Caco-2 (cell line): ENCODE measurements around the gene PDE4D. TPM values are rescaled to one million over a fixed set of nuclear protein-coding genes. Genes with fewer than 3 reads are reported as not detected.

Experiments
- BruUV-seq: library from RNA; stranded (reverse); fragments of 400-500 nt; replicated peaks from 2 replicates; lab custom pipeline; 2021; lab: Mats Ljungman, UMichigan
- CTCF ChIA-PET: fragments of 300-600 bp; sonication (Branson Sonifier 250); formaldehyde crosslinking; loops from one replicate; lab custom pipeline; 2022; ENCODE audit warnings: antibody characterized with exemption; lab: Charles Lee
- POLR2A ChIA-PET: fragments of 300-600 bp; sonication (Branson Sonifier 250); formaldehyde crosslinking; loops from one replicate; lab custom pipeline; 2022; ENCODE audit warnings: antibody characterized with exemption; lab: Charles Lee
- DNase-seq, 2 experiments: peaks; one replicate each; pipeline versions ENCODE4 v3.0.0 to v3.0.0-alpha.2; 2020 to 2022
- H3K27me3 ChIP-seq: replicated peaks from 2 replicates; pipeline ENCODE4 v1.6.0; 2011; ENCODE audit warnings: low read length; ENCODE audit not compliant: control insufficient read depth, insufficient read depth
- H3K36me3 ChIP-seq: 2 replicates; pipeline ENCODE4 v1.5.1; 2011; ENCODE audit warnings: low read length; ENCODE audit not compliant: control insufficient read depth, insufficient read depth
- H3K4me1 ChIP-seq: fragments of 250-450 bp; sonication (Bioruptor Pico); 2 replicates; pipeline ENCODE4 v1.5.1; 2020; ENCODE audit warnings: mild to moderate bottlenecking
- H3K4me3 ChIP-seq: 2 replicates; pipeline ENCODE4 v1.5.1; 2011; ENCODE audit warnings: low read depth, mild to moderate bottlenecking, control low read depth, low read length
- H3K9me3 ChIP-seq: fragments of 250-450 bp; sonication (Bioruptor Pico); 2 replicates; pipeline ENCODE4 v1.5.1; 2020; ENCODE audit warnings: mild to moderate bottlenecking, moderate library complexity
- H3K27ac Mint-ChIP-seq: one replicate; pipeline ENCODE4 v1.8.0; 2022; ENCODE audit warnings: mixed read lengths; ENCODE audit not compliant: unreplicated experiment
- H3K27me3 Mint-ChIP-seq: one replicate; pipeline ENCODE4 v1.8.0; 2022; ENCODE audit warnings: mixed read lengths; ENCODE audit not compliant: insufficient read depth, unreplicated experiment
- H3K36me3 Mint-ChIP-seq: one replicate; pipeline ENCODE4 v1.8.0; 2022; ENCODE audit warnings: mild to moderate bottlenecking, mixed read lengths; ENCODE audit not compliant: insufficient read depth, unreplicated experiment
- H3K4me1 Mint-ChIP-seq: one replicate; pipeline ENCODE4 v1.8.0; 2022; ENCODE audit warnings: low read depth, mixed read lengths; ENCODE audit not compliant: unreplicated experiment
- H3K4me3 Mint-ChIP-seq: one replicate; pipeline ENCODE4 v1.8.0; 2022; ENCODE audit warnings: mild to moderate bottlenecking, moderate library complexity, mixed read lengths; ENCODE audit not compliant: unreplicated experiment
- H3K9me3 Mint-ChIP-seq: one replicate; pipeline ENCODE4 v1.8.0; 2022; ENCODE audit warnings: mixed read lengths; ENCODE audit not compliant: unreplicated experiment
- CTCF ChIP-seq, 2 experiments: fragments of 200-600 bp in 1 of 2; IDR thresholded peaks; 1 replicate in 1 of 2; 2 replicates in 1 of 2; pipeline versions ENCODE4 v1.5.1 to v1.8.0; 2011 to 2022; ENCODE audit warnings: antibody characterized with exemption in 1 of 2, control low read depth in 1 of 2, inconsistent platforms in 1 of 2, low read depth in 1 of 2, low read length in 1 of 2, mild to moderate bottlenecking in 1 of 2, moderate library complexity in 1 of 2; ENCODE audit not compliant: insufficient read depth in 1 of 2, severe bottlenecking in 1 of 2, unreplicated experiment in 1 of 2
- intact Hi-C: fragments of 100-400 bp; cut with micrococcal nuclease; formaldehyde crosslinking; loops from one replicate; pipeline ENCODE4 v1.10.0; 2022; ENCODE audit not compliant: unreplicated experiment
- total RNA-seq: library from RNA; stranded (reverse); gene quantifications from 2 replicates; pipeline ENCODE4 v1.2.3, GENCODE V29; 2022

Gene PDE4D
- total RNA-seq, 1 experiment from 2014 or later: 89.8 TPM

- Histone ChIP-seq H3K4me1 (peaks cover 24% of the 10 kb centered on the region), H3K9me3 (no peaks in the 10 kb centered on the region), H3K36me3 (no peaks in the 10 kb centered on the region), H3K27me3 (no peaks in the 10 kb centered on the region), H3K4me3 (no peak overlapping the region)
- peaks cover 21% of the 10 kb centered on the region for H3K4me1 Mint-ChIP-seq
- no peak for DNase-seq
- ChIA-PET POLR2A (no interaction called here), CTCF (no interaction called here)
- no peak for TF ChIP-seq CTCF (IDR thresholded peaks at IDR 0.05; ENCODE audit: insufficient read depth in 1 of 2, low read depth in 1 of 2, low read length in 1 of 2, severe bottlenecking in 1 of 2, unreplicated experiment in 1 of 2)
- H3K36me3 Mint-ChIP-seq: no peaks in the 10 kb centered on the region
- H3K4me3 Mint-ChIP-seq: no peak overlapping the region
- H3K9me3 Mint-ChIP-seq: no peaks in the 10 kb centered on the region
- no peak overlapping the region for H3K27ac Mint-ChIP-seq
- no TSS peak for BruUV-seq
- H3K27me3 Mint-ChIP-seq: peaks cover 5% of the 10 kb centered on the region
- intact Hi-C loops: no loop called here
Observed at GRCh38 chr5:59838067-59838466, 55.5 kb downstream of the PDE4D start.

GRCh38 chr5:59837071-59837470, 56.5 kb downstream of the PDE4D start:
- CTCF ChIA-PET: no interaction called here
- peaks cover 20% of the 10 kb centered on the region for H3K4me1 Mint-ChIP-seq
- no peak for DNase-seq

GRCh38 chr5:59835800-59836199, 57.7 kb downstream of the PDE4D start:
- Mint-ChIP-seq H3K9me3 (no peaks in the 10 kb centered on the region), H3K36me3 (no peaks in the 10 kb centered on the region), H3K27ac (no peak overlapping the region), H3K4me3 (no peak overlapping the region), H3K27me3 (peaks cover 16% of the 10 kb centered on the region), H3K4me1 (peaks cover 10% of the 10 kb centered on the region)
- no peaks in the 10 kb centered on the region for H3K27me3 ChIP-seq
- ChIA-PET CTCF (no interaction called here), POLR2A (no interaction called here)
- no peak for DNase-seq
- H3K36me3 ChIP-seq: no peaks in the 10 kb centered on the region
- H3K4me1 ChIP-seq: peaks cover 10% of the 10 kb centered on the region
- no peaks in the 10 kb centered on the region for H3K9me3 ChIP-seq
- BruUV-seq: no TSS peak
- intact Hi-C loops: no loop called here
- no peak overlapping the region for H3K4me3 ChIP-seq
- no peak for TF ChIP-seq CTCF (IDR thresholded peaks at IDR 0.05; ENCODE audit: insufficient read depth in 1 of 2, low read depth in 1 of 2, low read length in 1 of 2, severe bottlenecking in 1 of 2, unreplicated experiment in 1 of 2)

More at GRCh38 chr5:59837071-59837470, 56.5 kb downstream of the PDE4D start:
- Mint-ChIP-seq H3K36me3 (no peaks in the 10 kb centered on the region), H3K4me3 (no peak overlapping the region), H3K9me3 (no peaks in the 10 kb centered on the region), H3K27me3 (peaks cover 10% of the 10 kb centered on the region), H3K27ac (no peak overlapping the region)
- intact Hi-C loops: no loop called here
- BruUV-seq: no TSS peak
- no peaks in the 10 kb centered on the region for H3K9me3 ChIP-seq
- POLR2A ChIA-PET: no interaction called here
- H3K4me3 ChIP-seq: no peak overlapping the region
- TF ChIP-seq CTCF (IDR thresholded peaks at IDR 0.05; ENCODE audit: insufficient read depth in 1 of 2, low read depth in 1 of 2, low read length in 1 of 2, severe bottlenecking in 1 of 2, unreplicated experiment in 1 of 2): no peak
- no peaks in the 10 kb centered on the region for H3K36me3 ChIP-seq
- H3K4me1 ChIP-seq: peaks cover 22% of the 10 kb centered on the region
- H3K27me3 ChIP-seq: no peaks in the 10 kb centered on the region
